Measurements from ENCODE around the gene CEP43. TPM values are rescaled to one million over a fixed set of nuclear protein-coding genes. Genes with fewer than 3 reads are reported as not detected.
A peak's percentile ranks its signal among the peaks of the same experiment; 100 is the strongest.

The CEP43 gene
- total RNA-seq, 2 donors from 2014 or later = 7.7 to 8.5 TPM

DNA sequence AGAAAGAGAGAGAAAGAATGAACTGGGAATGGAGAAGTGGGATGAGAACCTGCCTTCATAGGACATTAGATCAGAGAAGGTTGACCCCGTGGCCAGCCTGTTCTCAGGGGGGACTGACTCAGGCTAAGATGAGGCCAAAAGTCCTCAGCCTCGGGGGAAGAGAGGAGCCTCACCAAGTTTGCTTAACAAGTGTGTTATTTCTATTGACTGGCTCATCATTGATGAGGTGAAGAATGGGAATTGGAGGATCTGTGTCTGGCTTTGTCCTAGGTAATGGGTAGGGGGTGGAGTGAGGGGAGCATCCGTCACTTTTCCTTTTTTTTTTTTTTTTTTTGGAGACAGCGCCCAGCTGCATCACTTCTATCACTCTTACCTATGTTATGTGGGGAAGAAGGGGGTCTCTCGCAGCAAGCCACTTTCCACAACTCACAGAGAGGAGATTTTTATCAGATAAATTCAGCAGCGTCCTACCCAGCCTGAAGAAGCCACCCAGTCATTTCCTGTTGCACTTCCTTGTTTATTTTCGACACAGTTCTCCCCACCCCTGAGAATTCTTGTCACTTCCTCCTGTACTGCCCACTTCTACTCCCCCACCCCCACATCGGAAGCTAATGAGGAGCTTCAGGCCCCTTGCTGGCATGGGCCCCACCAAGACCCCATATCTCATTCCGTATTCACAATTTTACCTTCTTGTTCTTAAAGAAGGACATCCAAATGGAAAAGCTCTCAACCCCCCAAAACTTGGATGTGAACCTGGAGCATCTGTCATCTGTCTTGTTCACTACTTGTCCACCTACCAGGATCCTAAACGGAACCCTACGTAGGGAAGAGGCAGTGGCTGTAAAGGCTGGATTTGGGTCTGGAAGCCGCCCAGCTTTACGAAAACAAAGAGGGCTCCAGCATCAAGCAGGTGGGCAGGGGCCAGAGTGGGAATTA, 40.0 kb upstream of the CEP43 start:
- no peak overlapping the region for H3K4me3 ChIP-seq
- TF ChIP-seq, protein P1, sequence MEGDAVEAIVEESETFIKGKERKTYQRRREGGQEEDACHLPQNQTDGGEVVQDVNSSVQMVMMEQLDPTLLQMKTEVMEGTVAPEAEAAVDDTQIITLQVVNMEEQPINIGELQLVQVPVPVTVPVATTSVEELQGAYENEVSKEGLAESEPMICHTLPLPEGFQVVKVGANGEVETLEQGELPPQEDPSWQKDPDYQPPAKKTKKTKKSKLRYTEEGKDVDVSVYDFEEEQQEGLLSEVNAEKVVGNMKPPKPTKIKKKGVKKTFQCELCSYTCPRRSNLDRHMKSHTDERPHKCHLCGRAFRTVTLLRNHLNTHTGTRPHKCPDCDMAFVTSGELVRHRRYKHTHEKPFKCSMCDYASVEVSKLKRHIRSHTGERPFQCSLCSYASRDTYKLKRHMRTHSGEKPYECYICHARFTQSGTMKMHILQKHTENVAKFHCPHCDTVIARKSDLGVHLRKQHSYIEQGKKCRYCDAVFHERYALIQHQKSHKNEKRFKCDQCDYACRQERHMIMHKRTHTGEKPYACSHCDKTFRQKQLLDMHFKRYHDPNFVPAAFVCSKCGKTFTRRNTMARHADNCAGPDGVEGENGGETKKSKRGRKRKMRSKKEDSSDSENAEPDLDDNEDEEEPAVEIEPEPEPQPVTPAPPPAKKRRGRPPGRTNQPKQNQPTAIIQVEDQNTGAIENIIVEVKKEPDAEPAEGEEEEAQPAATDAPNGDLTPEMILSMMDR (IDR thresholded peaks at IDR 0.05) = no peak
- no peaks in the 10 kb centered on the region for H3K27me3 ChIP-seq (replicated peaks; ENCODE audit: insufficient read depth)
- peaks cover 4 to 21% of the 10 kb centered on the region in 2 donors for H3K4me1 ChIP-seq (ENCODE audit: control insufficient read depth in 1 of 2, low read depth in 2 of 2)
- ATAC-seq (ENCODE audit: insufficient number of reproducible peaks, low FRiP score, low read depth) (no peak), DNase-seq (ENCODE audit: low spot score) (no peak)
- H3K36me3 ChIP-seq = no peaks in the 10 kb centered on the region
- H3K27ac ChIP-seq = peak overlapping the region in 1 of 2 donors; percentile 39
- no peaks in the 10 kb centered on the region for H3K9me3 ChIP-seq

DNA sequence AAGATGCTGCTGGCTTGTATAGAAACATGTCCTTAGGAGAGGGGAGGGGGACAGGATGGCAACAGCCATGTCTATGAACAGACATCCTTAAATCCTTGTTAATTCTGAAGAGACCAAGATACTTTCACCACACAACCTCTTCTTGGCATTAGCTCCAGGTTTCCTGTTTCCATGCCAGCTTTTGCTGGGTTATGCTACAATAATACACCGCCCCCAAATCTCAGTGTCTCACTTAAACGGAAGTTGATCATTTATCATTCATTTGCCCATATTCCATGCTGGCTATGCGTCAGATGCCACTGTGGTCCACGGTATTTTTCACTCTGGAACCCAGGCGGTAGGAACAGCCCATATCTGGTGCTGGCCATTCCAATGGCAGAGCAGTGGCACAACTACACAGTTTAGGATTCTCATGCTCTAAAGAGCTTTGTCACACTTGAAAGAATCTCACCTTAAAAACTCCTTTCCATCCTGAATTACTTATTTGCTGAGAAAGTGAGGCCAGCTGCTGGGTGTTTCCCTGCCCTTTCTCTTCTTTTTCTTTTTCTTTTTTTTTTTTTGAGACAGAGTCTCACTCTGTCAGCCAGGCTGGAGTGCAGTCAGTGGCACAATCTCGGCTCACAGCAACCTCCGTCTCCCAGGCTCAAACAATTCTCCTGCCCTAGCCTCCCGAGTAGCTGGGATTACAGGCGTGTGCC, 39.1 kb upstream of the CEP43 start:
- H3K4me3 ChIP-seq = no peak overlapping the region
- no peaks in the 10 kb centered on the region for H3K36me3 ChIP-seq
- peaks cover 4 to 19% of the 10 kb centered on the region in 2 donors for H3K4me1 ChIP-seq (ENCODE audit: control insufficient read depth in 1 of 2, low read depth in 2 of 2)
- ATAC-seq (ENCODE audit: insufficient number of reproducible peaks, low FRiP score, low read depth) (no peak), DNase-seq (ENCODE audit: low spot score) (no peak)
- TF ChIP-seq, protein P1 (IDR thresholded peaks at IDR 0.05) = no peak
- H3K27me3 ChIP-seq (replicated peaks; ENCODE audit: insufficient read depth) = no peaks in the 10 kb centered on the region
- peak overlapping the region in 1 of 2 donors; percentile 8 for H3K27ac ChIP-seq
- H3K9me3 ChIP-seq = no peaks in the 10 kb centered on the region

DNA sequence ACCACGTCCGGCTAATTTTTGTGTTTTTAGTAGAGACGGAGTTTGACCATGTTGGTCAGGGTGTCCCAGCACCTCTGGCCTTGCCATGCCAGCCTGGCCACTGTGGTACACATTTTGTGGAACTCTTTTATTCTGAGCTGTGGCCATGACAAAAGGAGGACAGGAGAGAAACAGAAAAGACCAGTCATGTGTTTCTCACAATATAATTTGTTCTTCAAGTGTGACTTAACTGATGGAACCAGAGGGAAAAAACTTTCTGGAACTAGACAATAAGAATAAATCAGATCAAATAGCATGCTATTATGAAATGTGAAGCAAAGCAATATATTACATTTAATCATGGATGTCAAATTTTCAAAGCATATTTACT, 38.6 kb upstream of the CEP43 start:
- TF ChIP-seq, protein P1 (IDR thresholded peaks at IDR 0.05) = no peak
- Histone ChIP-seq H3K27ac (no peak overlapping the region), H3K4me1 (ENCODE audit: control insufficient read depth in 1 of 2, low read depth in 2 of 2) (peaks cover 4 to 14% of the 10 kb centered on the region in 2 donors), H3K9me3 (no peaks in the 10 kb centered on the region), H3K27me3 (replicated peaks; ENCODE audit: insufficient read depth) (no peaks in the 10 kb centered on the region), H3K4me3 (no peak overlapping the region), H3K36me3 (no peaks in the 10 kb centered on the region)
- ATAC-seq (ENCODE audit: insufficient number of reproducible peaks, low FRiP score, low read depth) (no peak), DNase-seq (ENCODE audit: low spot score) (no peak)

DNA sequence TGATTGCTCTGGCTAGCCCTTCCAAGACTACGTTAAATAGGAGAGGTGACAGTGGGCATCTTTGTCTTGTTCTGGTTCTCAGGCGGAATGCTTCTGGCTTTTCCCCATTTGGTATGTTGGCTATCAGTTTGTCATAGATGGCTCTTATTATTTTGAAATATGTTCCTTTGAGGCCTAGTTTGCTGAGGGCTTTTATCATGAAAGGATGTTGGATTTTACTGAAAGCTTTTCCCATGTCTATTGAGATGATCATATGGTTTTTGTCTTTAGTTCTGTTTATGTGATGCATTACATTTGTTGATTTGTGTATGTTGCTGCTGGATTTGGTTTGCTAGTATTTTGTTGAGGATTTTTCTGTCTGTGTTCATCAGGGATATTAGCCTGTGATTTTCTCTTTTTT, 32.9 kb upstream of the CEP43 start:
- no peak overlapping the region for H3K4me3 ChIP-seq
- no peaks in the 10 kb centered on the region for H3K36me3 ChIP-seq
- no peaks in the 10 kb centered on the region for H3K27me3 ChIP-seq (replicated peaks; ENCODE audit: insufficient read depth)
- TF ChIP-seq, protein P1 (IDR thresholded peaks at IDR 0.05) = no peak
- ATAC-seq (ENCODE audit: insufficient number of reproducible peaks, low FRiP score, low read depth) = no peak
- H3K27ac ChIP-seq = no peak overlapping the region
- H3K4me1 ChIP-seq (ENCODE audit: control insufficient read depth in 1 of 2, low read depth in 2 of 2) = no peaks in the 10 kb centered on the region
- no peaks in the 10 kb centered on the region for H3K9me3 ChIP-seq
- no peak for DNase-seq (ENCODE audit: low spot score)

DNA sequence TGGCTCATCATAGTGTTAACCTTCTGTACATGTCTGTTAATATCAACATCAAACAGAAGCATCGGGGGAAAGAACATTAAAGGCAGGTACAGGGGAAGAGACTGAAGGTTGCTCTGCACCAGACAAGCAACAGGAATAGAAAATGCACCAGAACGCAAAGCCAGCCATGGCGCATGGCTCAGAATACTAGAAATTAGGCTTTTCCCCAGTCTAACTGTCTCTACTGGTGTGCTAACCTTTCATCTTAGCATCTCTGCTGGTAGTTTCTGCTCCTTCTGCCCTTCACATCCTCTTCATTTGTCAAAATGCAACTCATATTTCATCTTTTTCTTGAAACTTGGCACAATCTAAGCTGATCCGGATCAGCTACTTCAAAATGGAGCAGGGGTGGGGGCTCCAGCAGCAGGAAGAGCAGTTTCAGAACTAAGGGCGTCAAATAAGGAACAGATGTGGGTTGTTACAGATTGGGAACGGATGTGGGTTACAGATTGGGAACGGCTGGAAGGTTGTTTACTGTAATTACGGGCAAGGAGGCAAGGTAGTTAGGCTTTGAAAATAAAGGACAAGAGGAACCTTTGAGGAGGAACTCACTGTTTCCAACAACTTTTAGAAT, 29.7 kb upstream of the CEP43 start:
- TF ChIP-seq, protein P1 (IDR thresholded peaks at IDR 0.05) = no peak
- no peak for ATAC-seq (ENCODE audit: insufficient number of reproducible peaks, low FRiP score, low read depth)

More for the DNA sequence above, 29.7 kb upstream of the CEP43 start:
- H3K9me3 ChIP-seq = no peaks in the 10 kb centered on the region
- no peaks in the 10 kb centered on the region for H3K4me1 ChIP-seq (ENCODE audit: control insufficient read depth in 1 of 2, low read depth in 2 of 2)
- no peak overlapping the region for H3K4me3 ChIP-seq
- H3K27me3 ChIP-seq (replicated peaks; ENCODE audit: insufficient read depth) = no peaks in the 10 kb centered on the region
- no peaks in the 10 kb centered on the region for H3K36me3 ChIP-seq
- H3K27ac ChIP-seq = no peak overlapping the region
- DNase-seq (ENCODE audit: low spot score) = no peak

Data from thoracic aorta (tissue), 2 donors.